AML-193 (cell line): ENCODE data around the gene C2CD4C.
"Not testable (repeated sequence)": the region's sequence is repeated elsewhere in the genome, so short reads cannot be mapped to it uniquely, and the experiment has no call there.

ENCODE experiments used
- DNase-seq, 2 experiments: peaks; one replicate each; lab custom pipeline; 2025; lab: John Stamatoyannopoulos, UW

C2CD4C gene

GRCh38 chr19:364496-365287 is 44.3 kb downstream of the C2CD4C start:
- DNase-seq = no peak

GRCh38 chr19:362683-363082 is 46.3 kb downstream of the C2CD4C start:
- no peak for DNase-seq

GRCh38 chr19:362154-362553 is 46.8 kb downstream of the C2CD4C start:
- no peak for DNase-seq

GRCh38 chr19:359653-359925 is 49.4 kb downstream of the C2CD4C start:
- no peak for DNase-seq

GRCh38 chr19:355536-355935 is 53.4 kb downstream of the C2CD4C start:
- DNase-seq = not testable (repeated sequence)
